ENCODE data around the gene FAM161A. TPM values are rescaled to one million over a fixed set of nuclear protein-coding genes. Genes with fewer than 3 reads are reported as not detected.

FAM161A gene
- total RNA-seq, 1 donor = 1.1 TPM

GRCh38 chr2:61787941-61788563 is 65.8 kb downstream of the FAM161A start:
- DNase-seq (ENCODE audit: low read depth in 2 of 3, low spot score in 2 of 3) = no peak

- no peak for DNase-seq (ENCODE audit: low read depth in 2 of 3, low spot score in 2 of 3)
Measured at GRCh38 chr2:61786876-61787275, 67.0 kb downstream of the FAM161A start.

- no peak for DNase-seq (ENCODE audit: low read depth in 2 of 3, low spot score in 2 of 3)
Measured at GRCh38 chr2:61785583-61785982, 68.3 kb downstream of the FAM161A start.

- no peak for DNase-seq (ENCODE audit: low read depth in 2 of 3, low spot score in 2 of 3)
Measured at GRCh38 chr2:61784643-61785042, 69.2 kb downstream of the FAM161A start.

- DNase-seq (ENCODE audit: low read depth in 2 of 3, low spot score in 2 of 3) = no peak
Measured at GRCh38 chr2:61775956-61776570, 77.8 kb downstream of the FAM161A start.

Small RNAs within 50 kb of the gene (small RNA-seq; reads per million reads assigned to genes)
- gene RPS24P7 = not detected

Other genes starting within 250 kb of the FAM161A start
- gene CCT4, start 34.6 kb upstream of the FAM161A start, total RNA-seq = 81.1 TPM
- 27.5 TPM for gene COMMD1, start 51.6 kb upstream of the FAM161A start, total RNA-seq